H1 (cell line): ENCODE measurements around the gene PDZRN3. TPM values are rescaled to one million over a fixed set of nuclear protein-coding genes. Genes with fewer than 3 reads are reported as not detected.

ENCODE experiments used
- CTCF ChIA-PET: fragments of 300-600 bp; sonication (Branson Sonifier 250); formaldehyde crosslinking; loops from one replicate; lab custom pipeline; 2021; ENCODE audit not compliant: partially characterized antibody; lab: Charles Lee
- POLR2A ChIA-PET: fragments of 300-600 bp; sonication (Branson Sonifier 250); formaldehyde crosslinking; loops from one replicate; lab custom pipeline; 2021; ENCODE audit warnings: inconsistent platforms; ENCODE audit not compliant: partially characterized antibody; lab: Charles Lee
- DNase-seq, 2 experiments: peaks; one replicate each; pipeline versions ENCODE4 v3.0.0 to v3.0.0-alpha.2; 2010 to 2022; ENCODE audit warnings: low spot score in 2 of 2, low read depth in 1 of 2, mixed read lengths in 1 of 2
- FAIRE-seq: peaks from 2 replicates; lab custom pipeline; 2011; peaks lifted over from hg19 to GRCh38; lab: Jason Lieb, UNC
- H2AFZ ChIP-seq: 2 replicates; pipeline ENCODE4 v1.8.1; 2012; ENCODE audit warnings: low read length, inconsistent platforms
- H2AK5ac ChIP-seq: 2 replicates; pipeline ENCODE4 v1.6.1; 2013; ENCODE audit warnings: low read depth, low read length
- H2BK120ac ChIP-seq: replicated peaks from 2 replicates; pipeline ENCODE3; 2013; ENCODE audit warnings: low read depth, low read length, inconsistent platforms
- H2BK12ac ChIP-seq: 2 replicates; pipeline ENCODE4 v1.6.1; 2013; ENCODE audit warnings: low read depth, low read length
- H2BK15ac ChIP-seq: 2 replicates; pipeline ENCODE4 v1.6.1; 2013; ENCODE audit warnings: low read length
- H2BK20ac ChIP-seq: 2 replicates; pipeline ENCODE4 v1.6.1; 2013; ENCODE audit warnings: low read length
- H2BK5ac ChIP-seq: 2 replicates; pipeline ENCODE4 v1.6.1; 2013; ENCODE audit warnings: low read depth, low read length
- H3K14ac ChIP-seq: 2 replicates; pipeline ENCODE4 v1.6.1; 2013; ENCODE audit warnings: inconsistent platforms; ENCODE audit not compliant: insufficient read length
- H3K18ac ChIP-seq: 2 replicates; pipeline ENCODE4 v1.6.1; 2013; ENCODE audit warnings: low read length; ENCODE audit errors: extremely low read depth
- H3K23ac ChIP-seq: 2 replicates; pipeline ENCODE4 v1.6.1; 2013; ENCODE audit warnings: inconsistent platforms; ENCODE audit not compliant: insufficient read length
- H3K23me2 ChIP-seq: 2 replicates; pipeline ENCODE4 v1.6.1; 2013; ENCODE audit warnings: low read depth, low read length
- H3K27ac ChIP-seq: 2 replicates; pipeline ENCODE4 v1.6.1; 2011; ENCODE audit warnings: low read depth, low read length, inconsistent platforms
- H3K27me3 ChIP-seq, 4 experiments: replicated peaks in 1 of 4; 1 replicate in 1 of 4; 2 replicates in 3 of 4; pipeline versions ENCODE4 v1.6.1 to v1.8.1; 2011 to 2013; ENCODE audit warnings: low read length in 3 of 4, mild to moderate bottlenecking in 3 of 4, inconsistent platforms in 2 of 4, mixed read lengths in 2 of 4, moderate library complexity in 1 of 4; ENCODE audit not compliant: control insufficient read depth in 3 of 4, insufficient read depth in 3 of 4; ENCODE audit errors: extremely low read depth in 1 of 4
- H3K36me3 ChIP-seq, 4 experiments: 2 replicates each; pipeline versions ENCODE4 v1.6.1 to v1.8.1; 2011 to 2013; ENCODE audit warnings: mild to moderate bottlenecking in 4 of 4, low read length in 3 of 4, moderate library complexity in 2 of 4, control low read depth in 1 of 4, inconsistent platforms in 1 of 4; ENCODE audit not compliant: insufficient read depth in 4 of 4, control insufficient read depth in 2 of 4
- H3K4ac ChIP-seq: replicated peaks from 2 replicates; pipeline ENCODE3; 2013; ENCODE audit warnings: low read length, low read depth, mixed read lengths, inconsistent platforms; ENCODE audit not compliant: insufficient read length
- H3K4me1 ChIP-seq, 4 experiments: replicated peaks in 1 of 4; 1 replicate in 1 of 4; 2 replicates in 3 of 4; pipeline versions ENCODE4 v1.6.1 to v1.8.1; 2011 to 2013; ENCODE audit warnings: low read length in 3 of 4, inconsistent platforms in 2 of 4, mixed read lengths in 1 of 4; ENCODE audit not compliant: insufficient read depth in 4 of 4, control insufficient read depth in 3 of 4
- H3K4me2 ChIP-seq, 2 experiments: 2 replicates each; pipeline versions ENCODE4 v1.6.1 to v1.8.1; 2011 to 2013; ENCODE audit warnings: low read depth in 2 of 2, low read length in 2 of 2, control low read depth in 1 of 2, inconsistent platforms in 1 of 2, mild to moderate bottlenecking in 1 of 2; ENCODE audit not compliant: insufficient read depth in 1 of 2
- H3K4me3 ChIP-seq, 4 experiments: fragments of 200-600, 300-600 bp in 1 of 4; sonication (generic), shearing (Covaris generic), sonication (Bioruptor Twin) in 1 of 4; 2 replicates each; pipeline versions ENCODE4 v1.5.1 to v1.8.1; 2011 to 2016; ENCODE audit warnings: low read length in 4 of 4, low read depth in 3 of 4, control low read depth in 2 of 4, inconsistent platforms in 2 of 4, mild to moderate bottlenecking in 2 of 4, mixed read lengths in 1 of 4, moderate library complexity in 1 of 4; ENCODE audit not compliant: insufficient read depth in 2 of 4; ENCODE audit errors: extremely low read depth in 1 of 4
- H3K56ac ChIP-seq: replicated peaks from 2 replicates; pipeline ENCODE3; 2013; ENCODE audit warnings: low read depth, mild to moderate bottlenecking, mixed read lengths, low read length, inconsistent platforms; ENCODE audit not compliant: insufficient read length
- H3K79me1 ChIP-seq: 2 replicates; pipeline ENCODE4 v1.6.1; 2013; ENCODE audit warnings: low read depth, low read length, control low read depth
- H3K79me2 ChIP-seq, 2 experiments: 2 replicates each; pipeline versions ENCODE4 v1.6.1 to v1.8.1; 2012 to 2013; ENCODE audit warnings: low read length in 2 of 2, mild to moderate bottlenecking in 2 of 2, inconsistent platforms in 1 of 2; ENCODE audit not compliant: insufficient read depth in 2 of 2, control insufficient read depth in 1 of 2
- H3K9ac ChIP-seq, 4 experiments: replicated peaks in 1 of 4; 1 replicate in 1 of 4; 2 replicates in 3 of 4; pipeline versions ENCODE4 v1.6.1 to v1.8.1; 2011 to 2013; ENCODE audit warnings: low read depth in 3 of 4, low read length in 3 of 4, control low read depth in 2 of 4, mild to moderate bottlenecking in 2 of 4, moderate library complexity in 2 of 4, inconsistent platforms in 1 of 4; ENCODE audit errors: extremely low read depth in 1 of 4
- H3K9me3 ChIP-seq, 2 experiments: 2 replicates each; pipeline versions ENCODE4 v1.6.1 to v1.8.1; 2012 to 2013; ENCODE audit warnings: mild to moderate bottlenecking in 2 of 2, moderate library complexity in 2 of 2, control low read depth in 1 of 2, inconsistent platforms in 1 of 2, low read depth in 1 of 2, low read length in 1 of 2, mixed read lengths in 1 of 2; ENCODE audit not compliant: insufficient read depth in 2 of 2
- H4K20me1 ChIP-seq, 2 experiments: replicated peaks in 1 of 2; 2 replicates each; pipeline versions ENCODE3 to v1.8.1; 2011 to 2013; ENCODE audit warnings: inconsistent platforms in 2 of 2, low read length in 2 of 2, mild to moderate bottlenecking in 1 of 2; ENCODE audit not compliant: insufficient read depth in 2 of 2, control insufficient read depth in 1 of 2
- H4K5ac ChIP-seq: 2 replicates; pipeline ENCODE4 v1.6.1; 2013; ENCODE audit warnings: low read length, low read depth, mixed read lengths, inconsistent platforms; ENCODE audit not compliant: insufficient read length
- H4K8ac ChIP-seq: 2 replicates; pipeline ENCODE4 v1.8.0; 2013; ENCODE audit warnings: mild to moderate bottlenecking, moderate library complexity, low read length, inconsistent platforms; ENCODE audit not compliant: insufficient read depth; ENCODE audit errors: extremely low read depth
- H4K91ac ChIP-seq: replicated peaks from 2 replicates; pipeline ENCODE3; 2013; ENCODE audit warnings: low read length, mixed read lengths, inconsistent platforms; ENCODE audit not compliant: insufficient read length
- CBX5 ChIP-seq: fragments of 300-800, 300-1000 bp; sonication (generic); IDR thresholded peaks from 2 replicates; pipeline ENCODE4 v1.7.1; 2016; ENCODE audit warnings: antibody characterized with exemption, low read length, low read depth
- EP300 ChIP-seq, 2 experiments: IDR thresholded peaks; 1 replicate in 1 of 2; 2 replicates in 1 of 2; pipeline ENCODE4 v1.6.1; 2011 to 2012; ENCODE audit warnings: low read depth in 2 of 2, low read length in 2 of 2, mild to moderate bottlenecking in 2 of 2, borderline replicate concordance in 1 of 2, inconsistent platforms in 1 of 2, moderate library complexity in 1 of 2
- EZH2 ChIP-seq: fragments of 200-600 bp; sonication (generic); IDR thresholded peaks from 2 replicates; pipeline ENCODE4 v1.7.1; 2012; ENCODE audit warnings: low read depth, mild to moderate bottlenecking, moderate library complexity, low read length, inconsistent platforms; ENCODE audit not compliant: severe bottlenecking
- HDAC6 ChIP-seq: IDR thresholded peaks from one replicate; pipeline ENCODE4 v1.7.1; 2012; ENCODE audit warnings: low read depth, mild to moderate bottlenecking, inconsistent platforms, low read length, moderate library complexity
- NRF1 ChIP-seq: IDR thresholded peaks from 2 replicates; pipeline ENCODE4 v1.6.1; 2011; ENCODE audit warnings: mild to moderate bottlenecking, low read depth, low read length, improper control_type of control experiment
- POU5F1 ChIP-seq: IDR thresholded peaks from 2 replicates; pipeline ENCODE4 v1.6.1; 2011; ENCODE audit warnings: low read depth, mild to moderate bottlenecking, low read length, moderate library complexity
- RNF2 ChIP-seq: fragments of 200-900, 300-1000 bp; sonication (generic); IDR thresholded peaks from 2 replicates; pipeline ENCODE4 v1.7.1; 2016; ENCODE audit warnings: borderline replicate concordance, low read depth, mild to moderate bottlenecking, antibody characterized with exemption, low read length; ENCODE audit not compliant: poor library complexity, severe bottlenecking; ENCODE audit errors: missing control alignments
- RXRA ChIP-seq: IDR thresholded peaks from 2 replicates; pipeline ENCODE4 v1.6.1; 2011; ENCODE audit warnings: low read depth, mild to moderate bottlenecking, low read length, moderate library complexity; ENCODE audit not compliant: insufficient read depth
- SIRT6 ChIP-seq: IDR thresholded peaks from one replicate; pipeline ENCODE4 v1.7.1; 2012; ENCODE audit warnings: low read length, inconsistent platforms
- SP1 ChIP-seq: IDR thresholded peaks from 2 replicates; pipeline ENCODE4 v1.6.1; 2011; ENCODE audit warnings: low read depth, low read length
- TCF12 ChIP-seq: IDR thresholded peaks from 2 replicates; pipeline ENCODE4 v1.6.1; 2011; ENCODE audit warnings: low read depth, mild to moderate bottlenecking, low read length
- WGBS, 2 experiments: shearing (Covaris generic) in 1 of 2; methylation state at CpG; one replicate each; pipeline versions ENCODE4 v1.1.6 to v1.1.7; 2013 to 2015; ENCODE audit warnings: low lambda C conversion rate in 2 of 2, mixed read lengths in 2 of 2, inconsistent platforms in 1 of 2, low coverage in 1 of 2, missing lambda C conversion rate in 1 of 2; ENCODE audit not compliant: insufficient replicate concordance in 2 of 2, insufficient coverage in 1 of 2, insufficient read length in 1 of 2; ENCODE audit errors: extremely low coverage in 1 of 2, missing lambda C conversion rate in 1 of 2; 5-methylcytosine and 5-hydroxymethylcytosine counted together
- polyA plus RNA-seq, 7 experiments: library from polyadenylated mRNA; depleted of rRNA in 3 of 7; stranded (reverse) in 5 of 7; unstranded in 2 of 7; fragments of >200 nt in 5 of 7; fragments of 200-250 nt in 2 of 7; gene quantifications; 1 replicate in 5 of 7; 2 replicates in 1 of 7; 4 replicates in 1 of 7; pipeline versions ENCODE4 v1.2.1 to v1.2.3, GENCODE V29; 2011 to 2013; ENCODE audit warnings: missing spikeins in 2 of 7, mixed read lengths in 2 of 7
- total RNA-seq: library from RNA; stranded (reverse); fragmentation: NEBNext Ultra II Directional; extraction: Animal tissue kit (Norgen Biotek cat#: 25700); gene quantifications from 2 replicates; pipeline ENCODE4 v1.2.1, GENCODE V29; 2021

Gene PDZRN3
- total and polyA plus RNA-seq, 2 of the 8 experiments (the other 6 are each of a cell fraction or from before 2014, with no cell fraction given): 4.2 to 20.5 TPM

DNA sequence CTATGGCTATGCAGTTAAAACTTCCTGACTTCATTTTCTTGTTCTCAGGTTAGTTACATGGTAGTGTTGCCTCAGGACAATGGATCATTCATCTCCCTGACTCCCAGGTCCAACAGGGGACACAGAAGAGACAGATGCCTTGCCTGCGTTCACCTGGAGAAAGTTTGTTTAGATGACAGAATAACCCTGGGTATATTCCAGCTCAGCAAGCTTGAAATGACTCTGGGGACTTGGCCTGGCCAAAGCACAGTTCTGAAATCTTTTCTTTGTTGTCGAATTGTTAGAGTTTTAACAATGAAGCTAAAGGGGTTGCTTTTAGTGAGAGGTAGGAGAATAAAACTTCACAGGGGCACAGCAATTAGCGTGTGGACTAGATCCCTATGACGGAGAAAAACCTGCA lies 206.1 kb downstream of the PDZRN3 start:
- no peaks in the 10 kb centered on the region for H3K79me1 ChIP-seq
- no peak overlapping the region for H2AK5ac ChIP-seq
- H4K5ac ChIP-seq: no peak overlapping the region
- no peak overlapping the region for H2BK5ac ChIP-seq
- H2BK12ac ChIP-seq: no peak overlapping the region
- no peak overlapping the region for H3K4me2 ChIP-seq
- no peak overlapping the region for H3K27ac ChIP-seq
- no peak overlapping the region for H2AFZ ChIP-seq
- no peak overlapping the region for H3K23ac ChIP-seq
- H3K36me3 ChIP-seq: no peaks in the 10 kb centered on the region
- H4K8ac ChIP-seq: no peak overlapping the region
- H3K4ac ChIP-seq: no peak overlapping the region
- no peaks in the 10 kb centered on the region for H3K23me2 ChIP-seq
- no peaks in the 10 kb centered on the region for H3K79me2 ChIP-seq
- no peak overlapping the region for H3K14ac ChIP-seq
- H3K9ac ChIP-seq: no peak overlapping the region
- no peak for DNase-seq
- H3K9me3 ChIP-seq: no peaks in the 10 kb centered on the region
- no peak overlapping the region for H3K56ac ChIP-seq
- WGBS, 2 experiments: 89% methylated on average over 4 of the region's 4 CpGs; no CpG with 5 or more reads in 1 of the 2 experiments
- ChIA-PET POLR2A (no interaction called here), CTCF (interaction anchor here (0.9 to 2.4 kb wide), 19 partner anchors 8 to 316 kb away, joined by 3 to 20 read pairs (median 4); no protein-coding TSS in a partner anchor)
- peaks cover 2 to 4% of the 10 kb centered on the region in 2 experiments for H4K20me1 ChIP-seq
- peak; percentile 7 for FAIRE-seq
- H2BK15ac ChIP-seq: no peak overlapping the region
- H2BK120ac ChIP-seq: no peak overlapping the region
- H3K4me1 ChIP-seq: no peaks in the 10 kb centered on the region; a peak in 2 of 7 replicates
- H3K18ac ChIP-seq: no peak overlapping the region
- TF ChIP-seq SP1 (no peak), NRF1 (no peak), RXRA (no peak), TCF12 (no peak), POU5F1 (no peak), EP300 (IDR thresholded peaks at IDR 0.05; ENCODE audit: borderline replicate concordance in 1 of 2, low read depth in 2 of 2, low read length in 2 of 2) (no peak), HDAC6 (no peak), CBX5 (no peak), EZH2 (no peak), SIRT6 (no peak), RNF2 (no peak)
- no peak overlapping the region for H2BK20ac ChIP-seq
- no peaks in the 10 kb centered on the region for H3K27me3 ChIP-seq
- no peak overlapping the region for H3K4me3 ChIP-seq
- H4K91ac ChIP-seq: no peak overlapping the region
